HEK293 (cell line): ENCODE results near the gene LDLRAD2.

Experiments used
- BCL11B ChIP-seq: fragments of 450-650 bp; formaldehyde crosslinking; IDR thresholded peaks from 2 replicates; pipeline ENCODE4 v1.5.1; 2016; ENCODE audit warnings: low read depth, missing biosample characterization, missing genetic modification characterization
- GLIS1 ChIP-seq: fragments of 450-650 bp; formaldehyde crosslinking; IDR thresholded peaks from 2 replicates; pipeline ENCODE4 v1.5.1; 2016; ENCODE audit warnings: missing biosample characterization, missing genetic modification characterization
- GLIS2 ChIP-seq: fragments of 450-650 bp; formaldehyde crosslinking; IDR thresholded peaks from 2 replicates; pipeline ENCODE4 v1.5.1; 2016; ENCODE audit warnings: missing biosample characterization, missing genetic modification characterization
- HOXA7 ChIP-seq: sonication (generic); formaldehyde crosslinking; IDR thresholded peaks from 2 replicates; pipeline ENCODE4 v1.8.1; 2022; ENCODE audit warnings: missing genetic modification reagents, borderline replicate concordance
- KLF1 ChIP-seq: fragments of 450-650 bp; formaldehyde crosslinking; IDR thresholded peaks from 2 replicates; pipeline ENCODE4 v1.5.1; 2016; ENCODE audit warnings: missing biosample characterization, missing genetic modification characterization
- MYNN ChIP-seq: fragments of 450-650 bp; formaldehyde crosslinking; IDR thresholded peaks from 2 replicates; pipeline ENCODE4 v1.5.1; 2016; ENCODE audit warnings: missing biosample characterization, missing genetic modification characterization, borderline replicate concordance
- PATZ1 ChIP-seq: fragments of 450-650 bp; formaldehyde crosslinking; IDR thresholded peaks from 2 replicates; pipeline ENCODE4 v1.5.1; 2016; ENCODE audit warnings: missing biosample characterization, missing genetic modification characterization
- PBX3 ChIP-seq: sonication (generic); formaldehyde crosslinking; IDR thresholded peaks from 2 replicates; pipeline ENCODE4 v1.8.1; 2022; ENCODE audit warnings: mild to moderate bottlenecking, moderate library complexity, missing genetic modification reagents
- PRDM1 ChIP-seq: fragments of 450-650 bp; formaldehyde crosslinking; IDR thresholded peaks from 2 replicates; pipeline ENCODE4; 2016; ENCODE audit warnings: missing biosample characterization, missing genetic modification characterization
- PRDM10 ChIP-seq: fragments of 450-650 bp; formaldehyde crosslinking; IDR thresholded peaks from 2 replicates; pipeline ENCODE4 v1.5.1; 2016; ENCODE audit warnings: missing biosample characterization, missing genetic modification characterization
- RBAK ChIP-seq: fragments of 450-650 bp; formaldehyde crosslinking; IDR thresholded peaks from 2 replicates; pipeline ENCODE4 v1.5.1; 2016; ENCODE audit warnings: missing biosample characterization, missing genetic modification characterization
- REPIN1 ChIP-seq: fragments of 450-650 bp; formaldehyde crosslinking; IDR thresholded peaks from 2 replicates; pipeline ENCODE4 v1.5.1; 2017; ENCODE audit warnings: missing biosample characterization, missing genetic modification characterization, low read depth
- SALL2 ChIP-seq: fragments of 450-650 bp; formaldehyde crosslinking; IDR thresholded peaks from 2 replicates; pipeline ENCODE4 v1.5.0; 2017; ENCODE audit warnings: missing biosample characterization, mild to moderate bottlenecking, missing genetic modification characterization, borderline replicate concordance
- YY1 ChIP-seq: fragments of 450-650 bp; formaldehyde crosslinking; IDR thresholded peaks from 2 replicates; pipeline ENCODE4 v1.5.1; 2018; ENCODE audit warnings: missing biosample characterization, missing genetic modification characterization
- ZBTB17 ChIP-seq: fragments of 450-650 bp; formaldehyde crosslinking; IDR thresholded peaks from 2 replicates; pipeline ENCODE4 v1.5.1; 2016; ENCODE audit warnings: missing biosample characterization, missing genetic modification characterization
- ZBTB21 ChIP-seq: fragments of 450-650 bp; formaldehyde crosslinking; IDR thresholded peaks from 2 replicates; pipeline ENCODE4 v1.5.1; 2017; ENCODE audit warnings: missing biosample characterization, missing genetic modification characterization
- ZBTB7A ChIP-seq: fragments of 450-650 bp; formaldehyde crosslinking; IDR thresholded peaks from 2 replicates; pipeline ENCODE4 v1.5.1; 2016; ENCODE audit warnings: low read depth, missing biosample characterization, missing genetic modification characterization
- ZEB2 ChIP-seq: fragments of 450-650 bp; formaldehyde crosslinking; IDR thresholded peaks from 2 replicates; pipeline ENCODE4 v1.5.1; 2016; ENCODE audit warnings: missing biosample characterization, missing genetic modification characterization
- ZFP69B ChIP-seq: fragments of 450-650 bp; formaldehyde crosslinking; IDR thresholded peaks from 2 replicates; pipeline ENCODE4 v1.5.1; 2016; ENCODE audit warnings: missing biosample characterization, missing genetic modification characterization
- ZNF223 ChIP-seq: fragments of 450-650 bp; formaldehyde crosslinking; IDR thresholded peaks from 2 replicates; pipeline ENCODE4 v1.5.1; 2016; ENCODE audit warnings: missing biosample characterization, missing genetic modification characterization
- ZNF23 ChIP-seq: fragments of 450-650 bp; formaldehyde crosslinking; IDR thresholded peaks from 2 replicates; pipeline ENCODE4 v1.5.1; 2016; ENCODE audit warnings: missing biosample characterization, missing genetic modification characterization, borderline replicate concordance
- ZNF394 ChIP-seq: fragments of 450-650 bp; formaldehyde crosslinking; IDR thresholded peaks from 2 replicates; pipeline ENCODE4 v1.5.1; 2016; ENCODE audit warnings: missing biosample characterization, missing genetic modification characterization, mild to moderate bottlenecking, moderate library complexity, borderline replicate concordance
- ZNF423 ChIP-seq: fragments of 450-650 bp; formaldehyde crosslinking; IDR thresholded peaks from 2 replicates; pipeline ENCODE4 v1.5.1; 2016; ENCODE audit warnings: missing biosample characterization, missing genetic modification characterization
- ZNF426 ChIP-seq: fragments of 450-650 bp; formaldehyde crosslinking; IDR thresholded peaks from 2 replicates; pipeline ENCODE4 v1.5.1; 2017; ENCODE audit warnings: missing biosample characterization, missing genetic modification characterization, mild to moderate bottlenecking, inconsistent platforms, moderate library complexity
- ZNF514 ChIP-seq: fragments of 450-650 bp; formaldehyde crosslinking; IDR thresholded peaks from 2 replicates; pipeline ENCODE4 v1.5.1; 2016; ENCODE audit warnings: missing biosample characterization, missing genetic modification characterization
- ZNF571 ChIP-seq: fragments of 450-650 bp; formaldehyde crosslinking; IDR thresholded peaks from 2 replicates; pipeline ENCODE4 v1.5.0; 2017; ENCODE audit warnings: missing biosample characterization, missing genetic modification characterization
- ZNF580 ChIP-seq: fragments of 450-650 bp; formaldehyde crosslinking; IDR thresholded peaks from 2 replicates; pipeline ENCODE4 v1.5.1; 2016; ENCODE audit warnings: missing biosample characterization, missing genetic modification characterization
- ZNF776 ChIP-seq: fragments of 450-650 bp; formaldehyde crosslinking; IDR thresholded peaks from 2 replicates; pipeline ENCODE4 v1.5.0; 2017; ENCODE audit warnings: missing biosample characterization, missing genetic modification characterization, borderline replicate concordance
- ZNF830 ChIP-seq: fragments of 450-650 bp; IDR thresholded peaks from 2 replicates; pipeline ENCODE4 v1.5.0; 2018; ENCODE audit warnings: missing biosample characterization, missing genetic modification characterization, low read depth, mild to moderate bottlenecking, moderate library complexity
- ZSCAN16 ChIP-seq: fragments of 450-650 bp; formaldehyde crosslinking; IDR thresholded peaks from 2 replicates; pipeline ENCODE4 v1.5.1; 2016; ENCODE audit warnings: missing biosample characterization, missing genetic modification characterization
- ZSCAN5A ChIP-seq: fragments of 450-650 bp; formaldehyde crosslinking; IDR thresholded peaks from 2 replicates; pipeline ENCODE4 v1.5.1; 2016; ENCODE audit warnings: missing biosample characterization, missing genetic modification characterization
- ZXDB ChIP-seq: fragments of 450-650 bp; formaldehyde crosslinking; IDR thresholded peaks from 2 replicates; pipeline ENCODE4 v1.5.1; 2016; ENCODE audit warnings: missing biosample characterization, missing genetic modification characterization

Gene LDLRAD2

GRCh38 chr1:21782868-21783678, 29.0 kb upstream of the LDLRAD2 start, which contains the start of gene USP48 (continued):
- TF ChIP-seq HOXA7 (no peak), REPIN1 (tag by site-specific recombination) (peak; percentile 64; the same call in 1 of the 2 replicates), ZNF394 (tag by site-specific recombination) (peak; percentile 62), BCL11B (tag by site-specific recombination) (no peak), ZSCAN5A (tag by site-specific recombination) (no peak; the same call in 1 of the 2 replicates), ZNF776 (no peak), ZFP69B (peak; percentile 41), KLF1 (tag by site-specific recombination) (peak; percentile 35), SALL2 (tag by site-specific recombination) (no peak), ZNF830 (no peak), ZNF23 (tag by site-specific recombination) (no peak), ZBTB7A (no peak; the same call in none of the 2 replicates), ZNF571 (tag by site-specific recombination) (no peak), PRDM1 (tag by site-specific recombination) (no peak), ZNF223 (no peak), ZNF426 (tag by site-specific recombination) (no peak), GLIS2 (tag by site-specific recombination) (peak; percentile 7; the same call in 1 of the 2 replicates), ZSCAN16 (no peak), GLIS1 (0 out of 2 replicates have a peak, but pooled peaks have one; percentile 12), YY1 (tag by site-specific recombination) (peak; percentile 44), ZXDB (peak; percentile 95), ZEB2 (peak; percentile 92), ZNF423 (tag by site-specific recombination) (no peak), PATZ1 (tag by site-specific recombination) (peak; percentile 40), PRDM10 (peak; percentile 80), ZNF580 (tag by site-specific recombination) (peak; percentile 85), RBAK (tag by site-specific recombination) (no peak), MYNN (tag by site-specific recombination) (no peak), ZNF514 (tag by site-specific recombination) (no peak), ZBTB21 (tag by site-specific recombination) (peak; percentile 97), ZBTB17 (tag by site-specific recombination) (no peak), PBX3 (CRISPR knock-in tag) (peak; percentile 93)
